ENCODE data around the gene FSHB.

FSHB gene

DNA sequence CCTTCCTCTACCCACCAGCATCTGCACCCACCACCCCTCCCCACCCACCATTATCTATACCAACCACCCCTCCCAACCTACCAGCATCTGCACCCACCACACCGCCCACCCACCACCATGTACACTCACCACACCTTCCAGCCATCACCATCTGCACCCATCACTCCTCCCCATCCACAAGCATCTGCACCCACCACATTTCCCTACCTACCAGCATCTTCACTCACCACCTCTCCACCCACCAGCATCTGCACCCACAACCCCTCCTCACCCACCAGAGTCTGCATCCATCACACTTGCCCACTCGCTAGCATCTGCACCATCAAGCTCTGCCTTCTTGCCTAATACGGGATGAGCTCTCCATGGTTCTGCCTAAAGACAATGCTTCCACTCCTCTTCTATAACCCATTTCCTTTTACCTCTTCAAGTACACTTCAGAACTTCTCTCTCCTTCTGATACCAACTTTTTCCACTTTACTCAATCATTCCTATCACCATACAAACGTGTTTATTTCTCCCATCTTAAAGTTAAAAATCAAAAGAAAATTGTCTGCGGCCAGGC, 2.4 kb upstream of the FSHB start:
- H3K27ac ChIP-seq (ENCODE audit: low read depth, low read length), result no peak overlapping the region
- no peak overlapping the region for H4K91ac ChIP-seq (ENCODE audit: low read depth, low read length)
- H2BK120ac ChIP-seq (ENCODE audit: insufficient read depth, low read length, poor library complexity), result no peak overlapping the region
- H4K8ac ChIP-seq (ENCODE audit: low read depth, low read length), result no peak overlapping the region
- no peak for DNase-seq
- no peak overlapping the region for H3K9ac ChIP-seq (ENCODE audit: low read length)
- H2BK5ac ChIP-seq (ENCODE audit: low read depth, low read length, poor library complexity), result no peak overlapping the region
- peaks cover 4% of the 10 kb centered on the region for H3K9me3 ChIP-seq (ENCODE audit: insufficient read depth, low read depth, low read length)
- H3K4me3 ChIP-seq (ENCODE audit: low read depth, low read length), result peak overlapping the region; percentile 56
- H4K12ac ChIP-seq (ENCODE audit: low read depth, low read length), result no peak overlapping the region
- H3K79me2 ChIP-seq (ENCODE audit: control insufficient read depth, insufficient read depth, low read length, poor library complexity), result no peaks in the 10 kb centered on the region
- H3K36me3 ChIP-seq (ENCODE audit: control insufficient read depth in 1 of 2, insufficient read depth in 2 of 2, low read length in 2 of 2), result no peaks in the 10 kb centered on the region
- no peaks in the 10 kb centered on the region for H3K79me1 ChIP-seq (ENCODE audit: low read length)
- 100% methylated on average over 1 of the region's 5 CpGs for WGBS (ENCODE audit: extremely low coverage, insufficient coverage, insufficient read length)
- no peak overlapping the region for H2BK12ac ChIP-seq (ENCODE audit: low read length)
- H3K4me2 ChIP-seq (ENCODE audit: low read length), result no peak overlapping the region
- H2AK5ac ChIP-seq (ENCODE audit: low read length), result no peak overlapping the region
- H3K18ac ChIP-seq (ENCODE audit: low read length), result no peak overlapping the region
- H3K27me3 ChIP-seq (ENCODE audit: insufficient read depth, low read length), result no peaks in the 10 kb centered on the region
- no peak overlapping the region for H3K14ac ChIP-seq (ENCODE audit: low read length)
- H2AFZ ChIP-seq (ENCODE audit: insufficient read depth, low read length, poor library complexity), result no peak overlapping the region
- H3K4ac ChIP-seq (ENCODE audit: low read depth, low read length), result no peak overlapping the region
- H3K4me1 ChIP-seq (ENCODE audit: control insufficient read depth in 1 of 2, insufficient read depth in 2 of 2, low read length in 2 of 2), result no peaks in the 10 kb centered on the region
- no peak overlapping the region for H3K23ac ChIP-seq (ENCODE audit: low read length)

DNA sequence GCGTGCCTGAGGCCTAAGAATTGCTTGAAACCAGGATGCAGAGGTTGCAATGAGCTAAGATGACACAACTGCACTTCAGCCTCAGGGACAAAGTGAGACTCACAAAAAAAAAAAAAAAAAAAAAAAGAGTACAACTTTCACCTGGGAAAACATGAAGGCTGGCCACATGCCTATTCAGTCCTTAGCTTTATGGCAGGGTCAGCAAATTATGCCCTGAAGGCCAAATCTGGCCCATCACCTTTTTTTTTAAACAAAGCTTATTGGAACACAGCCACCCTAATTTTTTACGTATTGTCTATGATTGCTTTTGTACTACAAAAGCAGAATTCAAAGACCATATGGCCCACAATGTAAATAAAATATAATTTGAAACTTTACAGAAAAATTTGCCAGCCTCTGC, 8.2 kb downstream of the FSHB start:
- no peaks in the 10 kb centered on the region for H3K36me3 ChIP-seq (ENCODE audit: control insufficient read depth in 1 of 2, insufficient read depth in 2 of 2, low read length in 2 of 2)
- H3K14ac ChIP-seq (ENCODE audit: low read length), result no peak overlapping the region
- H3K9ac ChIP-seq (ENCODE audit: low read length), result no peak overlapping the region
- H3K4me1 ChIP-seq (ENCODE audit: control insufficient read depth in 1 of 2, insufficient read depth in 2 of 2, low read length in 2 of 2), result no peaks in the 10 kb centered on the region
- H2BK120ac ChIP-seq (ENCODE audit: insufficient read depth, low read length, poor library complexity), result no peak overlapping the region
- H3K4me2 ChIP-seq (ENCODE audit: low read length), result no peak overlapping the region
- no peaks in the 10 kb centered on the region for H3K27me3 ChIP-seq (ENCODE audit: insufficient read depth, low read length)
- no CpG with 5 or more reads among the region's 2 CpGs for WGBS (ENCODE audit: extremely low coverage, insufficient coverage, insufficient read length)
- no peak overlapping the region for H4K8ac ChIP-seq (ENCODE audit: low read depth, low read length)
- H4K91ac ChIP-seq (ENCODE audit: low read depth, low read length), result no peak overlapping the region
- no peak overlapping the region for H3K18ac ChIP-seq (ENCODE audit: low read length)
- no peak for DNase-seq
- no peak overlapping the region for H3K23ac ChIP-seq (ENCODE audit: low read length)
- no peaks in the 10 kb centered on the region for H3K9me3 ChIP-seq (ENCODE audit: insufficient read depth, low read depth, low read length)
- no peak overlapping the region for H3K27ac ChIP-seq (ENCODE audit: low read depth, low read length)
- H2BK12ac ChIP-seq (ENCODE audit: low read length), result no peak overlapping the region
- no peaks in the 10 kb centered on the region for H3K79me1 ChIP-seq (ENCODE audit: low read length)
- no peak overlapping the region for H3K4ac ChIP-seq (ENCODE audit: low read depth, low read length)
- H2AK5ac ChIP-seq (ENCODE audit: low read length), result no peak overlapping the region
- H3K79me2 ChIP-seq (ENCODE audit: control insufficient read depth, insufficient read depth, low read length, poor library complexity), result no peaks in the 10 kb centered on the region
- no peak overlapping the region for H3K4me3 ChIP-seq (ENCODE audit: low read depth, low read length)
- H2BK5ac ChIP-seq (ENCODE audit: low read depth, low read length, poor library complexity), result no peak overlapping the region
- no peak overlapping the region for H2AFZ ChIP-seq (ENCODE audit: insufficient read depth, low read length, poor library complexity)
- H4K12ac ChIP-seq (ENCODE audit: low read depth, low read length), result no peak overlapping the region

DNA sequence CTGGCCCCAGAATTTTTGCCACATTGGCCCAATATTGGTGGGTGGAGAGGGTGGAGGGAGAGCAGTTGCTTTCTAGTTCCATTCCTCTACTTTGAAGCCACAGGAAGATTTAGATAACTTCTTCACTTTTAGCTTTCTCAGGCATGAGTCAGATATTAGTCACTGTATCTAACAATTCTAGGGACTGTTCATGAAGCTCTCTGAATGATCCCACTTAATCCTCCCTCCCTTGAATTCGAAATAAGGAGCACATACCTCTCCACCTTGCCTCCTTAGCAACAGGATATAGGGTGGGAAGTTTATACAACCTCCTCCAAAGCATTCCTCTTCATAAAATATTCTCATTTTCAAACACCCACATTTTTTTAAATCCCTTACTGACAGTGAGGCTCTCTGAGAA, 13.5 kb downstream of the FSHB start:
- no peak overlapping the region for H3K9ac ChIP-seq (ENCODE audit: low read length)
- no peak overlapping the region for H4K8ac ChIP-seq (ENCODE audit: low read depth, low read length)
- H3K4me3 ChIP-seq (ENCODE audit: low read depth, low read length), result no peak overlapping the region
- H3K4ac ChIP-seq (ENCODE audit: low read depth, low read length), result no peak overlapping the region
- H2BK5ac ChIP-seq (ENCODE audit: low read depth, low read length, poor library complexity), result no peak overlapping the region
- no peaks in the 10 kb centered on the region for H3K79me2 ChIP-seq (ENCODE audit: control insufficient read depth, insufficient read depth, low read length, poor library complexity)
- no peak overlapping the region for H3K4me2 ChIP-seq (ENCODE audit: low read length)
- no peak overlapping the region for H2AFZ ChIP-seq (ENCODE audit: insufficient read depth, low read length, poor library complexity)
- no peak overlapping the region for H4K12ac ChIP-seq (ENCODE audit: low read depth, low read length)
- no peak overlapping the region for H2BK120ac ChIP-seq (ENCODE audit: insufficient read depth, low read length, poor library complexity)
- H3K4me1 ChIP-seq (ENCODE audit: control insufficient read depth in 1 of 2, insufficient read depth in 2 of 2, low read length in 2 of 2), result no peaks in the 10 kb centered on the region
- no peaks in the 10 kb centered on the region for H3K36me3 ChIP-seq (ENCODE audit: control insufficient read depth in 1 of 2, insufficient read depth in 2 of 2, low read length in 2 of 2)
- no peak for DNase-seq
- H3K27me3 ChIP-seq (ENCODE audit: insufficient read depth, low read length), result no peaks in the 10 kb centered on the region
- WGBS (ENCODE audit: extremely low coverage, insufficient coverage, insufficient read length), result no CpG with 5 or more reads among the region's 1 CpG
- no peak overlapping the region for H3K18ac ChIP-seq (ENCODE audit: low read length)
- H2AK5ac ChIP-seq (ENCODE audit: low read length), result no peak overlapping the region
- no peak overlapping the region for H3K27ac ChIP-seq (ENCODE audit: low read depth, low read length)
- H3K23ac ChIP-seq (ENCODE audit: low read length), result no peak overlapping the region
- no peaks in the 10 kb centered on the region for H3K79me1 ChIP-seq (ENCODE audit: low read length)
- H3K14ac ChIP-seq (ENCODE audit: low read length), result no peak overlapping the region
- no peak overlapping the region for H2BK12ac ChIP-seq (ENCODE audit: low read length)
- H3K9me3 ChIP-seq (ENCODE audit: insufficient read depth, low read depth, low read length), result no peaks in the 10 kb centered on the region
- H4K91ac ChIP-seq (ENCODE audit: low read depth, low read length), result no peak overlapping the region

DNA sequence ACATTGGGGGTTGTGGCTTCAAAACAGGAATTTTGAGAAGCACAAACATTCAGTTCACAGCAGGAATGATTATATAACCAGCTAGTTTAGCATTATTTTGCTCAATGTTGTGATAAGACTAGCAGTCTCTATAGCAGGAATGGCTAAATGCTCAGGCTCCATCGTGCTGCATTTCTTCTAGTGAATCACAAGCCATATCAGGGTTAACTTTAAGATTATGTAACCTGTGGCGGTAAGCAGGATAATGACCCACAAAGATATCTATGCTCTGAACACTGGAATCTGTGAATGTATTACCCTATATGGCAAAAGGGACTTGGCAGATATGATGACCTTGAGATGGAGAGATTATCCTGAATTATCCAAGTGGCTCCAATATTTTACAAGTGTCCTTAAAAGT, 14.8 kb downstream of the FSHB start:
- Histone ChIP-seq H3K9me3 (ENCODE audit: insufficient read depth, low read depth, low read length) (no peaks in the 10 kb centered on the region), H3K4me2 (ENCODE audit: low read length) (no peak overlapping the region), H2BK120ac (ENCODE audit: insufficient read depth, low read length, poor library complexity) (no peak overlapping the region), H2BK5ac (ENCODE audit: low read depth, low read length, poor library complexity) (no peak overlapping the region), H3K4me1 (ENCODE audit: control insufficient read depth in 1 of 2, insufficient read depth in 2 of 2, low read length in 2 of 2) (no peaks in the 10 kb centered on the region), H3K4me3 (ENCODE audit: low read depth, low read length) (no peak overlapping the region), H3K23ac (ENCODE audit: low read length) (no peak overlapping the region), H4K12ac (ENCODE audit: low read depth, low read length) (no peak overlapping the region), H3K79me1 (ENCODE audit: low read length) (no peaks in the 10 kb centered on the region), H3K27me3 (ENCODE audit: insufficient read depth, low read length) (no peaks in the 10 kb centered on the region), H3K27ac (ENCODE audit: low read depth, low read length) (no peak overlapping the region), H3K36me3 (ENCODE audit: control insufficient read depth in 1 of 2, insufficient read depth in 2 of 2, low read length in 2 of 2) (no peaks in the 10 kb centered on the region), H3K79me2 (ENCODE audit: control insufficient read depth, insufficient read depth, low read length, poor library complexity) (no peaks in the 10 kb centered on the region), H3K4ac (ENCODE audit: low read depth, low read length) (no peak overlapping the region), H4K91ac (ENCODE audit: low read depth, low read length) (no peak overlapping the region), H2AFZ (ENCODE audit: insufficient read depth, low read length, poor library complexity) (no peak overlapping the region), H2BK12ac (ENCODE audit: low read length) (no peak overlapping the region), H4K8ac (ENCODE audit: low read depth, low read length) (no peak overlapping the region), H3K18ac (ENCODE audit: low read length) (no peak overlapping the region), H2AK5ac (ENCODE audit: low read length) (no peak overlapping the region), H3K14ac (ENCODE audit: low read length) (no peak overlapping the region), H3K9ac (ENCODE audit: low read length) (no peak overlapping the region)
- WGBS (ENCODE audit: extremely low coverage, insufficient coverage, insufficient read length), result no CpG with 5 or more reads among the region's 2 CpGs
- DNase-seq, result no peak

Measured in trophoblast cell (in vitro differentiated cells and primary cell).